Neuronal stem cell (in vitro differentiated cells): ENCODE results near the gene OOSP2.

ENCODE experiments used
- DNase-seq: peaks from one replicate; pipeline ENCODE4 v3.0.0-alpha.2; 2013; ENCODE audit warnings: low spot score
- H2AFZ ChIP-seq: one replicate; pipeline ENCODE4 v1.6.1; 2013; ENCODE audit warnings: mild to moderate bottlenecking, low read length, inconsistent platforms
- H2AK5ac ChIP-seq: 2 replicates; pipeline ENCODE4 v1.6.1; 2013; ENCODE audit warnings: low read depth, mild to moderate bottlenecking, inconsistent platforms, low read length, moderate library complexity, mixed read lengths
- H2BK120ac ChIP-seq: 2 replicates; pipeline ENCODE4 v1.6.1; 2013; ENCODE audit warnings: low read depth, mild to moderate bottlenecking, inconsistent platforms, low read length, moderate library complexity, mixed read lengths
- H2BK12ac ChIP-seq: one replicate; pipeline ENCODE4 v1.6.1; 2013; ENCODE audit warnings: low read length, inconsistent platforms
- H2BK15ac ChIP-seq: 2 replicates; pipeline ENCODE4 v1.6.1; 2013; ENCODE audit warnings: mild to moderate bottlenecking, low read length, inconsistent platforms, mixed read lengths
- H2BK5ac ChIP-seq: one replicate; pipeline ENCODE4 v1.6.1; 2013; ENCODE audit warnings: inconsistent platforms, mild to moderate bottlenecking, low read length, moderate library complexity
- H3K14ac ChIP-seq: one replicate; pipeline ENCODE4 v1.6.1; 2013; ENCODE audit warnings: low read length, inconsistent platforms
- H3K18ac ChIP-seq: 2 replicates; pipeline ENCODE4 v1.6.1; 2013; ENCODE audit warnings: low read length, inconsistent platforms
- H3K23ac ChIP-seq: 2 replicates; pipeline ENCODE4 v1.6.1; 2013; ENCODE audit warnings: low read depth, mild to moderate bottlenecking, mixed read lengths, low read length, inconsistent platforms; ENCODE audit not compliant: poor library complexity
- H3K27ac ChIP-seq: replicated peaks from 3 replicates; pipeline ENCODE4 v1.5.1; 2013; ENCODE audit warnings: low read length, inconsistent platforms
- H3K27me3 ChIP-seq, 3 experiments: 2 replicates each; pipeline ENCODE4 v1.6.1; 2013; ENCODE audit warnings: low read length in 3 of 3, mild to moderate bottlenecking in 2 of 3, inconsistent platforms in 1 of 3, low read depth in 1 of 3, mixed read lengths in 1 of 3, moderate library complexity in 1 of 3; ENCODE audit not compliant: control insufficient read depth in 3 of 3, insufficient read depth in 3 of 3
- H3K36me3 ChIP-seq, 2 donors: replicated peaks in 1 of 2; 2 replicates each; pipeline ENCODE4 v1.6.1; 2013; ENCODE audit warnings: low read length in 2 of 2; ENCODE audit not compliant: control insufficient read depth in 2 of 2, insufficient read depth in 2 of 2
- H3K4ac ChIP-seq: 2 replicates; pipeline ENCODE4 v1.6.1; 2013; ENCODE audit warnings: inconsistent platforms, mild to moderate bottlenecking, low read length, moderate library complexity
- H3K4me1 ChIP-seq, 2 donors: 1 replicate in 1 of 2; 2 replicates in 1 of 2; pipeline ENCODE4 v1.6.1; 2013; ENCODE audit warnings: low read length in 2 of 2, low read depth in 1 of 2; ENCODE audit not compliant: control insufficient read depth in 2 of 2, insufficient read depth in 1 of 2
- H3K4me2 ChIP-seq: one replicate; pipeline ENCODE4 v1.6.1; 2013; ENCODE audit warnings: mild to moderate bottlenecking, low read length, inconsistent platforms; ENCODE audit not compliant: insufficient read depth, poor library complexity, severe bottlenecking
- H3K4me3 ChIP-seq, 2 donors: 2 replicates each; pipeline ENCODE4 v1.5.1; 2013; ENCODE audit warnings: low read length in 2 of 2, mild to moderate bottlenecking in 2 of 2, inconsistent platforms in 1 of 2, moderate library complexity in 1 of 2
- H3K79me1 ChIP-seq: one replicate; pipeline ENCODE4 v1.6.1; 2013; ENCODE audit warnings: low read depth, mild to moderate bottlenecking, inconsistent platforms, low read length, moderate library complexity
- H3K9ac ChIP-seq: one replicate; pipeline ENCODE4 v1.6.1; 2013; ENCODE audit warnings: mild to moderate bottlenecking, low read depth, low read length, inconsistent platforms; ENCODE audit not compliant: poor library complexity
- H3K9me3 ChIP-seq, 2 donors: replicated peaks in 1 of 2; 2 replicates each; pipeline versions ENCODE3 to v1.6.1; 2013; ENCODE audit warnings: low read length in 2 of 2, mild to moderate bottlenecking in 2 of 2, inconsistent platforms in 1 of 2, low read depth in 1 of 2, mixed read lengths in 1 of 2, moderate library complexity in 1 of 2; ENCODE audit not compliant: control insufficient read depth in 2 of 2, insufficient read depth in 1 of 2
- H4K8ac ChIP-seq: one replicate; pipeline ENCODE4 v1.6.1; 2013; ENCODE audit warnings: low read depth, mild to moderate bottlenecking, inconsistent platforms, low read length, moderate library complexity
- H4K91ac ChIP-seq: one replicate; pipeline ENCODE4 v1.6.1; 2013; ENCODE audit warnings: low read length, low read depth, mild to moderate bottlenecking, inconsistent platforms; ENCODE audit not compliant: poor library complexity
- WGBS, 2 donors: extraction: QIAGEN DNeasy Blood & Tissue Kit; methylation state at CpG; one replicate each; pipeline ENCODE4 v1.1.7; 2013; ENCODE audit warnings: missing lambda C conversion rate in 2 of 2, mixed read lengths in 1 of 2; ENCODE audit not compliant: insufficient read length in 2 of 2, insufficient replicate concordance in 1 of 2; ENCODE audit errors: extremely low coverage in 2 of 2; 5-methylcytosine and 5-hydroxymethylcytosine counted together

OOSP2 gene

DNA sequence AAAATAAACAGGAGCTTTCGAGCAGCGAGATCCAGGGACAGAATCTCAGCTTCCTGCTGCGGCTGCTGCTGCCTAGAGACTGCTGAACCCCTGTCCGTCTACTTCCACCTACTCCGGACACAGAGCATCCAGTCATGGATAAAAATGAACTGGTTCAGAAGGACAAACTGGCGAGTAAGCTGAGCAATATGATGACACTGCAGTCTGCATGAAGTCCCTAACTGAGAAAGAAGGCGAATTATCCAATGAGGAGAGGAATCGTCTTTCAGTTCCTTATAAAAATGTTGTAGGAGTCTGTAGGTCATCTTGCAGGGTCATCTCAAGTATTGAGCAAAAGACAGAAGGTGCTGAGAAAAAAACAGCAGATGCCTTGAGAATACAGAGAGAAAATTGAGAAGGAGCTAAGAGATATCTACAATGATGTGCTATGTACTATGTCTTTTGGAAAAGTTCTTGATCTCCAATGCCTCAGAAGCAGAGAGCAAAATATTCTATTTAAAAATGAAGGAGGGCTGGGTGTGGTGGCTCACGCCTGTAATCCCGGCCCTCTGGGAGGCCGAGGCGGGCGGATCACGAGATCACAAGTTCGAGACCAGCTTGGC, 37.1 kb downstream of the OOSP2 start:
- no peak overlapping the region for H3K27ac ChIP-seq
- no peaks in the 10 kb centered on the region for H3K4me1 ChIP-seq
- H3K9ac ChIP-seq: no peak overlapping the region
- no peak overlapping the region for H2BK120ac ChIP-seq
- H2BK5ac ChIP-seq: no peak overlapping the region
- whole genome bisulfite sequencing, 2 donors: no CpG with 5 or more reads among the region's 15 CpGs
- no peaks in the 10 kb centered on the region for H3K9me3 ChIP-seq
- H3K79me1 ChIP-seq: no peaks in the 10 kb centered on the region
- no peaks in the 10 kb centered on the region for H3K36me3 ChIP-seq
- no peak overlapping the region for H3K23ac ChIP-seq
- H4K91ac ChIP-seq: no peak overlapping the region
- H3K18ac ChIP-seq: no peak overlapping the region
- H2AFZ ChIP-seq: no peak overlapping the region
- H4K8ac ChIP-seq: no peak overlapping the region
- DNase-seq: no peak
- H2AK5ac ChIP-seq: no peak overlapping the region
- H3K27me3 ChIP-seq: no peaks in the 10 kb centered on the region
- H3K4ac ChIP-seq: no peak overlapping the region
- no peak overlapping the region for H2BK12ac ChIP-seq
- H3K4me2 ChIP-seq: no peak overlapping the region
- no peak overlapping the region for H3K4me3 ChIP-seq
- no peak overlapping the region for H2BK15ac ChIP-seq
- no peak overlapping the region for H3K14ac ChIP-seq

DNA sequence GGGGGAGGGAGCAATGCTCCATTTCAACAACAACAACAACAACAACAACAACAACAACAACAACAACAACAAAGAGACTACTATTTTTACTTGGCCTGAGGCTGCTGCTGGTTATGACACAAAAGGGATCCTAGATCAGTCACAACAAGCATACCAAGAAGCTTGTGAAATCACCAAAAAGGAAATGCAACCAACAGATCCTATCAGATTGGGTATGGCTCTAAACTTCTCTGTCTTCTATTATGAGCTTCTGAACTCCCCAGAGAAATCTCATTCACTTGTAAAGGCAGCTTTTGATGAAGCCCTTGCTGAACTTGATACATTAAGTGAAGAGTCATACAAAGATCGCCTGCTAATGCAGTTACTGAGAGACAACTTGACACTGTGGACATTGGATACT, 37.8 kb downstream of the OOSP2 start:
- no peak overlapping the region for H2BK12ac ChIP-seq
- no peak overlapping the region for H3K4ac ChIP-seq
- H3K4me2 ChIP-seq: no peak overlapping the region
- WGBS, 2 donors: no CpG with 5 or more reads among the region's 1 CpG
- H2AK5ac ChIP-seq: no peak overlapping the region
- H3K18ac ChIP-seq: no peak overlapping the region
- no peak overlapping the region for H2BK5ac ChIP-seq
- no peak overlapping the region for H3K9ac ChIP-seq
- H2BK15ac ChIP-seq: no peak overlapping the region
- no peak overlapping the region for H3K4me3 ChIP-seq
- H3K23ac ChIP-seq: no peak overlapping the region
- H3K79me1 ChIP-seq: no peaks in the 10 kb centered on the region
- H3K4me1 ChIP-seq: no peaks in the 10 kb centered on the region
- no peak overlapping the region for H3K14ac ChIP-seq
- no peak overlapping the region for H3K27ac ChIP-seq
- no peaks in the 10 kb centered on the region for H3K36me3 ChIP-seq
- no peak overlapping the region for H4K8ac ChIP-seq
- no peak overlapping the region for H2BK120ac ChIP-seq
- no peaks in the 10 kb centered on the region for H3K9me3 ChIP-seq
- H3K27me3 ChIP-seq: no peaks in the 10 kb centered on the region
- no peak overlapping the region for H4K91ac ChIP-seq
- H2AFZ ChIP-seq: no peak overlapping the region
- no peak for DNase-seq

DNA sequence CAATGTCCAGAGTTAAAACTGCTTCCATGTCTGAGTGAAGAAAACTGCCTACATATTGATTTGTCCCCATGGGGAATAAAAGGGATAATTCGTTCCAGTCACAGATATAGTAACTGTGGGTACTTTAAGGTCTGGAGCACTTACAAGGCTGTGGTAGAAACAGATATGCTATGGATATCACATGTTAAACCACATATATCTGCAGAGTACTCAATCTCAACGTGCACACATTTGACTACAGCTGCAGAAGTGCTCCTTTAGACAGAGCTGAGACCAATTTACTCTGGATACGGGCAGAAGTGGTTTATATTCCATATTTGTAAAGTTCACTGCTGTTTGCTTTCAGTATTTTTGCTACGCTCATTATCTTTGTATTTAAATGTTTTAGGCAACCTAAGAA, 38.5 kb downstream of the OOSP2 start:
- no peaks in the 10 kb centered on the region for H3K36me3 ChIP-seq
- H3K23ac ChIP-seq: no peak overlapping the region
- no peak overlapping the region for H3K4me2 ChIP-seq
- H3K79me1 ChIP-seq: no peaks in the 10 kb centered on the region
- no peak overlapping the region for H2BK15ac ChIP-seq
- no CpG with 5 or more reads among the region's 4 CpGs for WGBS, 2 donors
- no peak overlapping the region for H3K4ac ChIP-seq
- H3K27me3 ChIP-seq: no peaks in the 10 kb centered on the region
- H2BK12ac ChIP-seq: no peak overlapping the region
- H3K9ac ChIP-seq: no peak overlapping the region
- H3K18ac ChIP-seq: no peak overlapping the region
- no peak overlapping the region for H4K91ac ChIP-seq
- H2BK120ac ChIP-seq: no peak overlapping the region
- no peak for DNase-seq
- no peak overlapping the region for H2BK5ac ChIP-seq
- no peaks in the 10 kb centered on the region for H3K4me1 ChIP-seq
- H3K14ac ChIP-seq: no peak overlapping the region
- H3K9me3 ChIP-seq: no peaks in the 10 kb centered on the region
- H2AFZ ChIP-seq: no peak overlapping the region
- no peak overlapping the region for H4K8ac ChIP-seq
- no peak overlapping the region for H2AK5ac ChIP-seq
- no peak overlapping the region for H3K4me3 ChIP-seq
- H3K27ac ChIP-seq: no peak overlapping the region

GRCh38 chr11:60080535-60080934, 40.3 kb downstream of the OOSP2 start:
- H2BK5ac ChIP-seq: no peak overlapping the region
- no peak overlapping the region for H3K4me3 ChIP-seq
- no peak overlapping the region for H3K27ac ChIP-seq
- no peak overlapping the region for H3K9ac ChIP-seq
- H4K8ac ChIP-seq: no peak overlapping the region
- no peaks in the 10 kb centered on the region for H3K4me1 ChIP-seq
- H3K14ac ChIP-seq: no peak overlapping the region
- H3K79me1 ChIP-seq: no peaks in the 10 kb centered on the region
- H3K4ac ChIP-seq: no peak overlapping the region
- H3K23ac ChIP-seq: no peak overlapping the region
- H3K4me2 ChIP-seq: no peak overlapping the region
- DNase-seq: no peak
- WGBS, 2 donors: no CpG with 5 or more reads among the region's 3 CpGs
- no peak overlapping the region for H2BK120ac ChIP-seq
- no peaks in the 10 kb centered on the region for H3K9me3 ChIP-seq
- no peaks in the 10 kb centered on the region for H3K27me3 ChIP-seq
- no peak overlapping the region for H3K18ac ChIP-seq
- no peak overlapping the region for H2BK12ac ChIP-seq
- H2AFZ ChIP-seq: no peak overlapping the region
- no peak overlapping the region for H4K91ac ChIP-seq
- H3K36me3 ChIP-seq: no peaks in the 10 kb centered on the region
- H2AK5ac ChIP-seq: no peak overlapping the region
- no peak overlapping the region for H2BK15ac ChIP-seq
